HUES64 (cell line): Measurements from ENCODE around the gene HTRA3.

Experiments used
- H3K27ac ChIP-seq: 2 replicates; pipeline ENCODE4 v1.7.0; 2013; ENCODE audit warnings: low read depth, low read length, inconsistent platforms
- H3K27me3 ChIP-seq: 2 replicates; pipeline ENCODE4 v1.6.1; 2013; ENCODE audit warnings: mild to moderate bottlenecking, low read length; ENCODE audit not compliant: insufficient read depth
- H3K36me3 ChIP-seq: 2 replicates; pipeline ENCODE4 v1.6.1; 2013; ENCODE audit warnings: mild to moderate bottlenecking, low read length; ENCODE audit not compliant: insufficient read depth
- H3K4me1 ChIP-seq: 2 replicates; pipeline ENCODE4 v1.6.1; 2013; ENCODE audit warnings: mild to moderate bottlenecking, low read length, moderate library complexity; ENCODE audit not compliant: insufficient read depth
- H3K4me3 ChIP-seq: 2 replicates; pipeline ENCODE4 v1.5.1; 2013; ENCODE audit warnings: mild to moderate bottlenecking, low read length, moderate library complexity
- H3K9ac ChIP-seq: 2 replicates; pipeline ENCODE4 v1.6.1; 2013; ENCODE audit warnings: mild to moderate bottlenecking, low read depth, low read length
- H3K9me3 ChIP-seq: 2 replicates; pipeline ENCODE4 v1.6.1; 2013; ENCODE audit warnings: low read depth, low read length; ENCODE audit not compliant: insufficient read depth
- WGBS: fragments of 150-250, 120-280 bp; methylation state at CpG from one replicate; pipeline ENCODE4 v1.1.7; 2013; ENCODE audit warnings: missing lambda C conversion rate; 5-methylcytosine and 5-hydroxymethylcytosine counted together

The HTRA3 gene

DNA sequence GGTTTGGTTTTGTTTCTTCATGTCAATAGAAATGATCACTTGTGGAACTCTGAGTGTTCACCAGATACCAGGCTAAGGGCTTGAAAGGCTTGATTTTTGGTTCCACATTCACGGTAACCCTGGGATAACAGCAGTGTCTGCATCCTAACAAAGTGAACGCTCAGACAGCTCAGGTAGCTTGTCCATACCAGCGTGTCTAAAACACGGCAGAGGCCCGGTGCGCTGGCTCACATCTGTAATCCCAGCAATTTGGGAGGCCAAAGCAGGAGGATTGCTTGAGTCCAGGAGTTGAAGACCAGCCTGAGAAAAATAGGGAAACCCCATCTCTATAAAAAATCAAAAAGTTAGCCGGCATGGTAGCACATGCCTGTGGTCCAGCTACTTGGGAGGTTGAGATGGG lies 49.0 kb downstream of the HTRA3 start:
- 95% methylated on average over 7 of the region's 7 CpGs for WGBS
- no peaks in the 10 kb centered on the region for H3K27me3 ChIP-seq
- H3K4me1 ChIP-seq = peaks cover 20% of the 10 kb centered on the region
- H3K9ac ChIP-seq = no peak overlapping the region
- no peaks in the 10 kb centered on the region for H3K36me3 ChIP-seq
- H3K9me3 ChIP-seq = peaks cover 3% of the 10 kb centered on the region; the same call in 1 of the 2 replicates
- no peak overlapping the region for H3K27ac ChIP-seq
- H3K4me3 ChIP-seq = no peak overlapping the region

DNA sequence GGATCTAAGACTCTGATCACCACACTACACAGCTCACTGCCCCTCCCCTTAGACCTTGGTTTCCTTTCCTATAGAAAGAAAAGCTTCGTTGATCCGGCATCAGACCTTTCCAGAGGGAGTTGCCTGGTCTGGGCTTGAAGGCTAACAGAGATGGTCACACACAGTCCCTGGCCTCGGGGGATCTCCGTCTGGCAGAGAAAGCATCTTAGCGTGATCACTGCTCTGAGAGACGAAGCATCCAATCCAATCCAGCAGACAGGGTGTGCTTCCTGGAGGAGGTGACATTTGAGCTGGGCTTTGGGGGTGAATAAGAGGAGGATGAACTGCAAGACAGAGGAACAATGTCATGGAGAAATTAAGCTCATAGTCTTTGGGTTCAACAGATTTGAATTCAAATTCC lies 49.5 kb downstream of the HTRA3 start:
- H3K4me1 ChIP-seq = peaks cover 20% of the 10 kb centered on the region
- no peak overlapping the region for H3K27ac ChIP-seq
- peaks cover 3% of the 10 kb centered on the region; the same call in 1 of the 2 replicates for H3K9me3 ChIP-seq
- 90% methylated on average over 6 of the region's 6 CpGs for WGBS
- H3K4me3 ChIP-seq = no peak overlapping the region
- no peak overlapping the region for H3K9ac ChIP-seq
- H3K36me3 ChIP-seq = no peaks in the 10 kb centered on the region
- no peaks in the 10 kb centered on the region for H3K27me3 ChIP-seq

DNA sequence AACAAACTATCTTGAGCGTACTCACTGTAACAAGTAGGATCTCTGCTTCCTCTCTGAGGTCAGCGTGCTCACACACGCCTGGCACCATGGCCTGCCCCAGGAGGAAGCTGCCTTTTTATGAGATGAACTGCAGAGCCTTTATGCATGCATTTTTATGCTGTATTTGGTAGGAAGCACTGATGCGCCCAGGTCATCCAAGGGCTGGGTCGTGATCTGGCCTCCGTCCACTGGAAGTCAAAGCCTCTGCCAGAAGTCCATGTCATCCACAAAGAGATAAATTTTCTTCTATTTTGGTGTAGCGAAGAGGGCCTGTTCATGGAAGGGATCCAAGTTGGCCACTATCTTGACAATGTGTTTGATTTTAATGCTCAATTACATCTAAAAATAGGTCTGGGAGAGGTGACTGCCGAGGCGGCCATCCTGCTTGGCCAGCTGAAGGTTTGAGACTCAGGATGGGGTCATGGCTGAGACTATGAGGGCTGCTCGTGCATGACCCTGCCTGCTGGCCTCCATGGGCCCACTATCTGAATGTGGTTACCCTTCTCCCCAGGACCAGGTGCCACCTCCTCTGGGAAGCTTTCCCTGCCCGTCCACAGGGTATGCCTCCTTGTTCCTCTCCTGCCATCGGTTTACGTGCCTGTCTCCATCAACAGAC lies 50.3 kb downstream of the HTRA3 start:
- no peaks in the 10 kb centered on the region for H3K36me3 ChIP-seq
- H3K4me3 ChIP-seq = no peak overlapping the region
- H3K9ac ChIP-seq = no peak overlapping the region
- no peaks in the 10 kb centered on the region for H3K27me3 ChIP-seq
- H3K9me3 ChIP-seq = peaks cover 3% of the 10 kb centered on the region; the same call in 1 of the 2 replicates
- 95% methylated on average over 12 of the region's 13 CpGs for WGBS
- no peak overlapping the region for H3K27ac ChIP-seq
- H3K4me1 ChIP-seq = peaks cover 20% of the 10 kb centered on the region

DNA sequence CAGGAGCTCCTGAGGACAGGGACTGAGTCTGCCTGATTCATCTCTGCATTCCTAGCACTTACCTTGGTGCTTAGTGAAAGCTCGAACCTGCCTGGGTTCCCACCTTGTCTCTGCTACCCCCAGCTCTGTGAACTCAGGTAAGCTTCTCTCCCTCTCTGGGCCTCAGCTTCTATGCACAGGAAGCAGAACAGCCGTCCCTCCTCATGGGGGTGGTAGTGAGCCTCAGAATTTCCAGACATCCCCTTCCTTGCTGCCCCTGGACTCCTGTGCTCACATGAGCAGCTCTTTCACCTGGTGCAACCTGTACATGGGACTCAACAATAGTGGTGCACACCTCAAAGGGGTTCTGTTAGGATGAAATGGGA lies 50.8 kb downstream of the HTRA3 start:
- peaks cover 15% of the 10 kb centered on the region for H3K4me1 ChIP-seq
- H3K27ac ChIP-seq = no peak overlapping the region
- H3K27me3 ChIP-seq = no peaks in the 10 kb centered on the region
- no peaks in the 10 kb centered on the region for H3K36me3 ChIP-seq
- no peak overlapping the region for H3K4me3 ChIP-seq
- no peak overlapping the region for H3K9ac ChIP-seq
- H3K9me3 ChIP-seq = peaks cover 3% of the 10 kb centered on the region; the same call in 1 of the 2 replicates
- 78% methylated on average over 2 of the region's 2 CpGs for WGBS

DNA sequence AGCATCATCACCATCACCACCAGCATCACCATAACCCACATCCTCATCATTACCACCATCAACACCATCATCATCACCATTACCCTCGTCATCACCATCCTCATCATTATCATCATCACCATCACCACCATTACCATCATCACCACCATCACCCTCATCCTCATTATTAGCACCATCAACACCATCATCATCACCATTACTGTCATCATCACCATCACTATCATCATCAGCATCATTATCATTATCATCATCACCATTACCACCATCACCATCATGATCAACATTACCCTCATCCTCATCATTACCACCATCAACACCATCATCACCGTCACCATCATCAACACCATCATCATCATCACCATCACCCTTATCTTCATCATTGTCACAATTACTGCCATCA lies 51.7 kb downstream of the HTRA3 start:
- no peak overlapping the region for H3K4me3 ChIP-seq
- no peaks in the 10 kb centered on the region for H3K27me3 ChIP-seq
- H3K27ac ChIP-seq = no peak overlapping the region
- 94% methylated on average over 2 of the region's 2 CpGs for WGBS
- peaks cover 3% of the 10 kb centered on the region; the same call in 1 of the 2 replicates for H3K9me3 ChIP-seq
- H3K9ac ChIP-seq = no peak overlapping the region
- H3K4me1 ChIP-seq = peaks cover 6% of the 10 kb centered on the region
- no peaks in the 10 kb centered on the region for H3K36me3 ChIP-seq

DNA sequence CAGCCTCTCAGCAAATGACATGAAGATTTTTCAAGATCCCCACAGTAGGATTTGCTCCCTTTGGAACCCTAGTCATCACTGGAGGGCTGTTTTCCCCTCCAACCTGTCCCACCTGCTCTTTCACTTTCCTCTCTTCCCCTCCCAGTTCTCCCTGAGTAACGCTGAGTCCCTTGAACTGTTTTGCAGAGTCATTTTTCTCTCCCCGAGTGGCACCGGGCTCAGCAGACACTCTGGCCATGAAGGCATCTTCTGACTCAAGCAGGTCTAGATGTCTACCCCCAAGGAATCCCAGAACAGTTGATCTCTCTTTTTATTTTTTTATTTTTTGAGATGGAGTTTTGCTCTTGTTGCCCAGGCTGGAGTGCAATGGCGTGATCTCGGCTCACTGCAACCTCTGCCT lies 52.2 kb downstream of the HTRA3 start:
- Histone ChIP-seq H3K9ac (no peak overlapping the region), H3K27me3 (no peaks in the 10 kb centered on the region), H3K9me3 (peaks cover 6% of the 10 kb centered on the region), H3K4me1 (peaks cover under 1% of the 10 kb centered on the region; the same call in 1 of the 2 replicates), H3K27ac (no peak overlapping the region), H3K36me3 (no peaks in the 10 kb centered on the region), H3K4me3 (no peak overlapping the region)
- 78% methylated on average over 5 of the region's 5 CpGs for WGBS

DNA sequence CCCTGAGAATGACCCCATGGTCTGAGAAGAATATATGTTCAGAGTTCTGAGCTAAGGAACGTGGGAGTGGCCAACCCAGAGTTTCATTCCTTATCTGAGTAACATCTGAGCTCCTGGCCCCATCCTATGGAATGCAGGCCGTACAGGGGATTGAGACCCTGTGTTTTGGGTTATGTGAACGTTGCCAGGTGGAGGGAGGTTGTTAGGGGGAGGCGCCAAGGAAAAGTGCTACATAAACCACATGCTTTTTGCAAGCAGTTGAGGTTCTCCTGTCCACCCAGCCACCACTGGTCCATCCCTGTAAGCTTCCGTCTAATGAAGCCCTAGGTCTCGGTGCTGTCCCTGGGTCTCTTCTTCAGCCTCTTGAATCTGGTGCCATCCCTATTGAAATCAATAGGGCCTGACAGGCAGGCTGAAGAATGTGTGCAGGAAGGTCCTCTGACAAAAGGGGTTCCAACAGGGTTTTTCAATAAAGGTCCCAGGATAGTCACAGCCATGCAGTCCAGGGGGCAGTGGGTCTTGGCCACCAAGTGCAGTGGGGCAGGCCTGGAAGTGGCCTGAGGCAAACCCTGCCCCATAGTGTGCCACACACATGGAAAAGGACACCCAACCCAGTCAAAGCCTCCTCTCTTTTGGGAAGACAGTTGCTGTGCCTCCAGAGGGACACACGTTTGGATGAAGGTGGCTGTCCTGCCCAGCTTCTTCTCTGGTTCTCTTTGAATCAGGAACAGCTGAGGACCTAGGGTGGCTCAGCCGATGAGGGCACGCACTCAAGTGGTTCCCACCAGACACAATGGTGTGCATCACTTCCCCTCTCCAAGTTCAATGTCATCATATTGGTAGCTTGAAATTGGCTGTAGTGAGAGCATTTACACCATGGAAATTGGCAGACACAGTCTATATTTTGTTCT lies 53.5 kb downstream of the HTRA3 start:
- Histone ChIP-seq H3K9me3 (peaks cover 6% of the 10 kb centered on the region), H3K27ac (no peak overlapping the region), H3K4me3 (no peak overlapping the region), H3K4me1 (no peaks in the 10 kb centered on the region), H3K9ac (no peak overlapping the region), H3K27me3 (no peaks in the 10 kb centered on the region), H3K36me3 (no peaks in the 10 kb centered on the region)
- 89% methylated on average over 9 of the region's 9 CpGs for WGBS

DNA sequence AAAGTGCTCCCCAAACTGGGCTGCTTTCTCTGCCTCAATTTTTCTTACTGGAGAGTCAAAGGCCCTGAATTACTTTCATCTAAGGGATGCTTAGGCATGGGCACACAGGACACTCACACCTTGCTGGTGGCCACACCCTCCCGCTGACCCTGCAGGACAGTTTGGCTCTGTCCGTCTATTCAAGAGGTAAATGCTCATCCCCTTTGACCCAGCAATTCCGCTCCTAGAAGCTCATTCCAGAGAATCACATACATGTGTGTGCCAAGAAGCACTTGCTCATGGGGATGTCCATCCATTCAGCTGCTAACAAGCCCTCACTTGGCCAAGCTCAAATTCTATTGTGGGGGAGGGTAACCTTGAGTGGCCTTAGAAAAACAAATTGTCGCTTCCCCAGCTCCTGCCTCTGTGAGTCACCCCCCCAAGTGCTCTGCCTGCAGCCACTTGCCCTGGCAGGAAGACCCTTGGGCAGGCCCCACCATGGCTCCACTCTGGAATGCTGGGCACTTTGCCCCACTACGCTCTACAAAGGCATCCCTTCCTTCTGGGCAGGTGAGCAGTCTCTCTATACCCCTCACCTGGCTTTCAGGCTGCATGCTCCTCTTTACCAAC lies 54.5 kb downstream of the HTRA3 start:
- no peaks in the 10 kb centered on the region for H3K4me1 ChIP-seq
- H3K9ac ChIP-seq = no peak overlapping the region
- no peak overlapping the region for H3K4me3 ChIP-seq
- H3K27ac ChIP-seq = no peak overlapping the region
- peaks cover 6% of the 10 kb centered on the region for H3K9me3 ChIP-seq
- WGBS = 90% methylated on average over 5 of the region's 5 CpGs
- H3K27me3 ChIP-seq = no peaks in the 10 kb centered on the region
- no peaks in the 10 kb centered on the region for H3K36me3 ChIP-seq

DNA sequence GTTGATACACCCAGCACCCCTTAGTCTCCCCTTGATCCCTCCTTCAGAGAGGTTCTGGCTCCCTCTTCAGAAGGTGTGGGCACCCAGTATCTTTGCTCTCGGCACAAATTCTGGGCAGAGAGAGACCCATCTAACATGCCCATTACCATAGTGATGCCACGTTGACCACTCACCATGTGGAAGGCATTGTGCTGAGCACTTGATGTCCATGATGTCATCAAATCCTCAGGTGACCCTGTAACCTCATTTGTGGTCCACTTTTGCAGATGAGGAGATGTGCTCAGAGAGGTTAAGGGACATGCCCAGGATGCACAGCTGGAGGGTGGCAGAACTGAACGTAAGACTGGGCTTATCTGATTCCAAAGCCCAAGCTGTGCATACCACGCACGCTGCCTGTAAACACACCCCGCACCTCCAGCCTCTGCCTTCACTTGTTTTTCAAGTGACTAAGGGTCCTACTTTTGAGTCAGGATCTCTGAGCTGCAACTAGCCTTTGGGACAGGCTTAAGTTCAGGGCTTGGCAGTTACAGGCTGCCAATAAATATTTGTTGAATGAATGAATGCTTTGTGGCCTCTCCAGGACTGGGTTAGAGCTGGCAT lies 55.2 kb downstream of the HTRA3 start:
- Histone ChIP-seq H3K9ac (no peak overlapping the region), H3K27ac (no peak overlapping the region), H3K9me3 (peaks cover 6% of the 10 kb centered on the region), H3K4me1 (no peaks in the 10 kb centered on the region), H3K4me3 (no peak overlapping the region), H3K27me3 (no peaks in the 10 kb centered on the region), H3K36me3 (no peaks in the 10 kb centered on the region)
- 95% methylated on average over 6 of the region's 6 CpGs for WGBS

DNA sequence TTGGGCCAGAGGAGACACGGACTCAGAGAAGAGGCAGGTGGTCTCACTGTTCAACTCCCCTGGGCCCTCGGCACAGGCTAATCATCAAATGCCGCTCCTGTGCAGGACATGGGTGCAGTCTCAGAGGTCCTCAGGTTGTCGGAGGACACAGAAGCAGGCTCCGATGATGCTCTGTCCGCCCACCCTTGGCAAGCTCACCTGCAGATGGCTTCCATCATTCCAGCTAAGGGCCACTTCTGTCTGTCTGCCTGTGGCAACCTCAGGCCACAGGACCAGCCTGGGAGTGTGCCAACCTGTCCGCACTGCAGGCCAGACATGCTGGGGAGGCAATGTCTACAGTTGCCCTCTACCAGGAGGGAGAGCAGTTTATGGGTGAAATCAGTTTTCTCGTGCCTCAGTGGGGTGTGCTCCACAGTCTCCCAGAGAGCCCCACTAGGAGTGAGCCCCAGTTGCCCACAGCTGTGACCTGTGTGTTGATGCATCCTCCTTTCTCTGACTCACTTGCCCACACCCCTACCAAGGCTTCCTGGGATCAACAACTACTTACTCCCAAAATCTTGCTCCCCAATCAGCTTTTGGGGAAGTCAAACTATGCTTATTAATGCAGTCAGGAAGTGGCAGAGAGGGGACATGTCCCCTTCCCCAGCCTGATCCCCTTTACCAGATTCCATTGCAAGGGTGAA lies 55.9 kb downstream of the HTRA3 start:
- Histone ChIP-seq H3K27me3 (no peaks in the 10 kb centered on the region), H3K27ac (no peak overlapping the region), H3K36me3 (no peaks in the 10 kb centered on the region), H3K9ac (no peak overlapping the region), H3K4me3 (no peak overlapping the region), H3K9me3 (peaks cover 6% of the 10 kb centered on the region), H3K4me1 (no peaks in the 10 kb centered on the region)
- WGBS = 82% methylated on average over 8 of the region's 8 CpGs
